Lower lobe of right lung (tissue), 2 donors: ENCODE measurements around the gene UBAC2. TPM values are rescaled to one million over a fixed set of nuclear protein-coding genes. Genes with fewer than 3 reads are reported as not detected.

Experiments used
- ATAC-seq, 2 donors: fragments of 200-7000 bp; cut with Tn5 transposase; one replicate each; pipeline ENCODE4 v1.9.1; 2020 to 2022; ENCODE audit warnings: mild to moderate bottlenecking in 2 of 2, moderate library complexity in 2 of 2
- DNase-seq: peaks from one replicate; pipeline ENCODE4 v3.0.0-alpha.2; 2020
- H3K27ac ChIP-seq: fragments of 200-600 bp; one replicate; pipeline ENCODE4 v1.8.0; 2022
- H3K27me3 ChIP-seq: fragments of 200-600 bp; one replicate; pipeline ENCODE4 v1.8.0; 2022; ENCODE audit warnings: low read depth
- H3K36me3 ChIP-seq: fragments of 200-600 bp; one replicate; pipeline ENCODE4 v1.8.0; 2022; ENCODE audit warnings: mild to moderate bottlenecking
- H3K4me1 ChIP-seq: fragments of 200-600 bp; one replicate; pipeline ENCODE4 v1.8.0; 2022
- H3K4me3 ChIP-seq: fragments of 200-600 bp; one replicate; pipeline ENCODE4 v1.8.0; 2022; ENCODE audit warnings: mild to moderate bottlenecking
- H3K9me3 ChIP-seq: fragments of 200-600 bp; one replicate; pipeline ENCODE4 v1.8.0; 2022
- CTCF ChIP-seq: fragments of 200-600 bp; IDR thresholded peaks from one replicate; pipeline ENCODE4 v1.8.0; 2022; ENCODE audit warnings: antibody characterized with exemption, mild to moderate bottlenecking
- intact Hi-C: fragments of 100-400 bp; cut with DNase I; formaldehyde crosslinking; loops from one replicate; pipeline ENCODE4 v1.11.0; 2022
- total RNA-seq: library from RNA; stranded (reverse); fragmentation: NEBNext Ultra II Directional; extraction: Animal tissue kit (Norgen Biotek cat#: 25700); gene quantifications from one replicate; pipeline ENCODE4 v1.2.1, GENCODE V29; 2021
- donor health status: DM: no; HTN: yes; CAD: no; lungs with severe emphysema.

Gene UBAC2
- total RNA-seq, 1 donor from 2014 or later = 44.5 TPM

GRCh38 chr13:99415014-99415650 is 214.5 kb downstream of the UBAC2 start:
- no peak for DNase-seq
- Histone ChIP-seq H3K27me3 (no peaks in the 10 kb centered on the region), H3K4me3 (no peak overlapping the region), H3K36me3 (no peaks in the 10 kb centered on the region), H3K27ac (no peak overlapping the region), H3K9me3 (no peaks in the 10 kb centered on the region), H3K4me1 (no peaks in the 10 kb centered on the region)
- no peak for TF ChIP-seq CTCF
- intact Hi-C loops = no loop called here
- peak in 1 of 2 donors; percentile 45 for ATAC-seq

GRCh38 chr13:99415851-99416331 is 215.2 kb downstream of the UBAC2 start:
- Histone ChIP-seq H3K9me3 (no peaks in the 10 kb centered on the region), H3K27me3 (no peaks in the 10 kb centered on the region), H3K27ac (no peak overlapping the region), H3K36me3 (no peaks in the 10 kb centered on the region), H3K4me3 (no peak overlapping the region), H3K4me1 (no peaks in the 10 kb centered on the region)
- intact Hi-C loops = no loop called here
- ATAC-seq (no peak), DNase-seq (no peak)
- TF ChIP-seq CTCF = no peak

GRCh38 chr13:99416411-99417121 is 215.9 kb downstream of the UBAC2 start:
- no peak overlapping the region for H3K27ac ChIP-seq
- no peak overlapping the region for H3K4me3 ChIP-seq
- intact Hi-C loops = no loop called here
- no peaks in the 10 kb centered on the region for H3K4me1 ChIP-seq
- DNase-seq (no peak), ATAC-seq (peak in 1 of 2 donors; percentile 26)
- H3K36me3 ChIP-seq = no peaks in the 10 kb centered on the region
- TF ChIP-seq CTCF = no peak
- no peaks in the 10 kb centered on the region for H3K9me3 ChIP-seq
- H3K27me3 ChIP-seq = no peaks in the 10 kb centered on the region

GRCh38 chr13:99417201-99418102 is 216.8 kb downstream of the UBAC2 start:
- no peak for TF ChIP-seq CTCF
- no peak for DNase-seq
- no peaks in the 10 kb centered on the region for H3K4me1 ChIP-seq
- H3K27ac ChIP-seq = no peak overlapping the region
- no peak overlapping the region for H3K4me3 ChIP-seq
- ATAC-seq = no peak
- intact Hi-C loops = no loop called here
- no peaks in the 10 kb centered on the region for H3K9me3 ChIP-seq
- no peaks in the 10 kb centered on the region for H3K27me3 ChIP-seq
- H3K36me3 ChIP-seq = no peaks in the 10 kb centered on the region

GRCh38 chr13:99418103-99418842 is 217.6 kb downstream of the UBAC2 start:
- DNase-seq (no peak), ATAC-seq (no peak)
- intact Hi-C loops = no loop called here
- Histone ChIP-seq H3K9me3 (no peaks in the 10 kb centered on the region), H3K27me3 (no peaks in the 10 kb centered on the region), H3K4me1 (no peaks in the 10 kb centered on the region), H3K36me3 (no peaks in the 10 kb centered on the region), H3K27ac (no peak overlapping the region), H3K4me3 (no peak overlapping the region)
- no peak for TF ChIP-seq CTCF
